NCI-H2227 (cell line): ENCODE measurements around the gene BTBD19.
"Not testable (repeated sequence)": the region's sequence is repeated elsewhere in the genome, so short reads cannot be mapped to it uniquely, and the experiment has no call there.

Experiments used
- DNase-seq: peaks from one replicate; lab custom pipeline; 2025; ENCODE audit not compliant: unreplicated experiment; lab: John Stamatoyannopoulos, UW

BTBD19 gene, protein sequence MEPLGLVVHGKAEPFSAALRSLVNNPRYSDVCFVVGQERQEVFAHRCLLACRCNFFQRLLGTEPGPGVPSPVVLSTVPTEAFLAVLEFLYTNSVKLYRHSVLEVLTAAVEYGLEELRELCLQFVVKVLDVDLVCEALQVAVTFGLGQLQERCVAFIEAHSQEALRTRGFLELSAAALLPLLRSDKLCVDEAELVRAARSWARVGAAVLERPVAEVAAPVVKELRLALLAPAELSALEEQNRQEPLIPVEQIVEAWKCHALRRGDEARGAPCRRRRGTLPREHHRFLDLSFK

DNA sequence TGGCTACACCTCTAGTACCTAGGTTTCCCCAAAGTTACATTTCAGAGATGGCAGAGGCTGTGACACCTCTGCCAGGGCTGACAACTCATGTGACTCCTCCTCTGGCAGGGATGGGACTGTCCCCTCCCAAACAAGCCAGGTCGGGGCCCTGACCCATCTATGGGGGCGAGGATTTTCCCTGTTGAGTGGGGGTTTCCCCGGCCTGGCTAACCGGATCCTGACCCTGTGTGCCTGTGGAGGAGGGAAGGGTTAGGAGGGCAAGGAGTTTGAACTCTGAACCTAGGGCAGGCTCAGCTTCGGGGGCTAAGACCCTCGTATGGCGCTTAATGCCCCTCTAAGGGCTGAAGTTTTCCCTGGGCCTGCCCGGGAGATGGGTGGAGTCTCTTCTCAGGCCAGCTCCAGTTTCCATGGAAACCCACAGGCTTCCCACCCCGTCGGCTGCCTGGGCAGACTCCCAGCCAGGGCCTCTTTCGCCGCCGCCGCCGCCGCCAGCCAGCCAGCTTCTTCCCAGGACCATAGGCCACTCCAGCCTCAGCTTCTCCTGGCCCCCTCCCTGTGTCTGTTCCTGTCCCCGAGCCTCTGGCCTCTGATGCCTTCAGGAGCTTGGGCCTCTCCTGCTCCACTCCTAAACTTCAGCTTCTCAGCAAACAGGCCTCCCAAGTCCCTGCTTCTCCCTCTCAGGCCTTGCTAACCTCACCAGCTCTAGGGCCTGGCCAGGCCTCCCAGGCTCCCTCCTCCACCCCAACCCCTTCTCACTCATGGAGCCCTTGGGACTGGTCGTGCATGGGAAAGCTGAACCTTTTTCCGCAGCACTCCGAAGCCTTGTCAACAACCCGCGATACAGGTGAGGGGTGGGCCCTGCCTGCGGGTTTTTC is at the start of gene BTBD19:
Gene BTBD19 (plus strand): TSS at position 461 of the 875 bp plus-strand sequence. CDS start 298 bp downstream, at position 759.
- DNase-seq = peak; percentile 92

DNA sequence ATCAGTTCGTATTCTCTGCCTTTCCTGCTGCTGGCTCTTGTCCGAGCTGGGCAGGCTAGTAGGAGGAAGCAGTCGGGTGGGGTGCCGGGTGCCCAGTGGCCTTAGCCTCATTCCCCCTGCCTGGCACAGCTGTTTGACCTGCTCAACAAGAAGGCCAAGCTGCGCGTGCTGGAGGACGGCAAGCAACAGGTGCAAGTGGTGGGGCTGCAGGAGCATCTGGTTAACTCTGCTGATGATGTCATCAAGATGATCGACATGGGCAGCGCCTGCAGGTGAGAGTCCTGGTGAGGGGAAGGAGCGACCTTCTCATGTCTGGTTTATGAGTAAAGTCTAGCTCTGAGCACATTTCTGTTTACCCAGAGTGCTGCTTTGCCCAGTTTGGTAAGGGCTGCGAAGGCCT is 49.2 kb upstream of the BTBD19 start:
- no peak for DNase-seq

DNA sequence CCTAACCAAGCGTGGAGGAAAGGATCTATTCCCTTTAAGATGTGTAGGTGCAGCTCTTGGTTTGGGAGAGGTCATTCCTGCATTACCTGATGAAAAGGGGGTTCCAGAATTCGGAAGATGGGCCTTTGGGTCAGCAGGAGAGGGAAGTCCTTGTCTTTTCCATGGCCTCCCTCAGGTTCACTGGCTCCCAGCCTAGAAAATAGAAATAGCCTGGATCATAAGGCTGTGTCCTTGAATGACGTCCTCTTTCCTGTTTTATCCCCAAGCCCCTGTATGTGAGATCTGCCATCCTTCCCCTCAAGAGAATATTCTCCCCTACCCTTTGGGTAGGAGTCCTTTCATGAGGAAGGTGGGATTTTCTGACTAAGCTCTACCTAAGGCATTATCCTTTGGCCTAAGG is 47.4 kb upstream of the BTBD19 start:
- no peak for DNase-seq

DNA sequence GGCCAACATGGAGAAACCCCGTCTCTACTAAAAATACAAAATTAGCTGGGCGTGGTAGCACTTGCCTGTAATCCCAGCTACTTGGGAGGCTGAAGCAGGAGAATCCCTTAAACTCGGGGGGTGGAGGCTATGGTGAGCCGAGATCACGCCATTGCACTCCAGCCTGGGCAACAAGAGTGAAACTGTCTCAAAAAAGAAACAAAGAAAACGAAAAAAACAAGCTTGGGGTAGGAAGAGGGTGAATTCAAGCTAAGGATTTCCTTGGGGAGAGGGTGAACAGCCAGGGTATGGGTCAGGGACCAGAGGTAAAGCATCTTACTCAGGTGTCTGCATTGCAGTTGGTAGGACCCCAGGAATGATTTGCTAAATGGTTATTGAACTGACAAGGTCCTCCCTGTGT is 41.9 kb upstream of the BTBD19 start:
- not testable (repeated sequence) for DNase-seq

DNA sequence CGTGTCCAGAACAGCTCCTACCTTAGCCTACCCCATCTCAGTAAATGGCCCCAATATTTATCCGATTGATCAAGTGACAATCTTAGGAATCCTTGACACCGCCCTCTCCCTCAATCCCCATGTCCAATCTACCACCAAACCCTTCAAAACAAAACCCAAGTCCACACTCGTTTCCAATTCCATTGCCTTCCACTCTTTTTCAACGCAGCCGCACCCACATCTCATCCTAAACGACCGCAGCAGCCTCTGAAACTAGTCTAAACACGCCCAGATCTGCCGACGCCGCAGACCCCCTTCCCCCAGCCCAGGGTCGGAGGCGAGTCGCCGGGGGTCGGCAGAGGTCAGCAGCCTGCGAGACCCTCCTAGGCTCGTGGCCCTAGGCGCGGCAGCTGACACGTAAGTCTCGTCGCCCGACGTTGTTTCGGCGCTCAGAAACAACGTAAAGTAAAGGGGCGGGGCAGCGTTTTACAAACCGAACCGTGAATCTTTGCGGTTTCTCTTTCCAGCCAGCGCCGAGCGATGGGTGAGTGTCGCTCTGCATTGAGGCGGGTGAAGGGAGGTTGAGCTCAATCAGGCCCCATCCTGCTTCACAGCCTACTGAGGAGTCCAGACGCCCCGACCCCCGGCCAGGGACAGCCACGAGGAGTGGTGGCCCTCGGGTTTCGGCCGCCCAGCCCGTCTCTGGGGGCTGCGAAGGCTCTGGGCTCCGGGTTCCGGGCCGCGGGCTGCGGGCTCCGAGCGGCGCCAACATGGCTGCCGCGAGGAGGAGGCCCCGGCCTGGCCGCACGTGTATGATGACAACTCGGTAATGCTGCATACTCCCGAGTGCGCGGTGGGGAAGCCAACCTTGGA is 33.0 kb upstream of the BTBD19 start, which contains the start of gene RPS8:
Gene RPS8 (plus strand): TSS at position 463 of the 852 bp plus-strand sequence. CDS start 57 bp downstream, at position 520.
- peak; percentile 98 for DNase-seq

DNA sequence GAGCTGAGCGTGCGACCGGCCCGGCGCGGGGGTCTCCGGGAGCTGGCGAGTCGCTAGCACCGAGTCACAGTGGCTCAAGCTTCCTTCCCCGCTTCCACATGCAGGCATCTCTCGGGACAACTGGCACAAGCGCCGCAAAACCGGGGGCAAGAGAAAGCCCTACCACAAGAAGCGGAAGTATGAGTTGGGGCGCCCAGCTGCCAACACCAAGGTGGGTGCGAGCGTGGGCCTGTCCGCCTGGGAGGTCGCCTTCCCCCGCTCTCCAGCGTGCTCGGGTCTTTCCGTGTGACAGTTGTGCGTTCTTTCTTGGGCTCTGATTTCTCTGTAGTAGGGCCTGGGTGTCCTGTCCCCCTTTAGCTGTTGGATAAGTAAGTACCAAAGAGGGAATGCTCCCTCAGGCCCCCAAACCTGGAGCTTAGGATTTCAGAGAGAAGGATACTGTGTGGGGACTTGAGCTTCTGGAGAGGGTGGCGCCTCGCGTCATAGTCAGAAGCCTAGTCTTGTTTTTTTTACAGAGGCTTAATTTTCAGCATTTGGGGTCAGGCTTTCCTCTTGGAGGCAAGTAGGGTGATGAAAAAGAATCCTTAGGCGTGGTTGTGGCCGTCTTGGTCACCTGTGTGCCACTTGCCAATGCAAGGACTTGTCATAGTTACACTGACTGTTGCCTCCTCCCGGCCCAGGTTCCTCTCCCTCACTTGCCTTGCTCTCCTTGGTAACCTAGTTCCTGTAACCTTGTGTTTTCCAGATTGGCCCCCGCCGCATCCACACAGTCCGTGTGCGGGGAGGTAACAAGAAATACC is 32.2 kb upstream of the BTBD19 start:
- no peak for DNase-seq

DNA sequence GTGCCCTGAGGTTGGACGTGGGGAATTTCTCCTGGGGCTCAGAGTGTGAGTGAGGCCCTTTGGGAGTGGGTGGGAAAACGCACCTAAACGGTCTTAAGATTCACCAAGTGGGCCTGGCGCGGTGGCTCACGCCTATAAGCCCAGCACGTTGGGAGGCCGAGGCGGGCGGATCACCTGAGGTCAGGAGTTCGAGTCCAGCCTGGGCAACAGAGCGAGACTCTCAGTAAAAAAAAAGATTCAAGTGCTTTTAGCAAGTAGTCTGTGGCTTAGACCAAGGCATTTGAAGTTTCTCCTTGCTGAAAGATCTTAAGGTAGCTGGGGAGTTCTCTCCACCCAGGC is 31.6 kb upstream of the BTBD19 start:
- no peak for DNase-seq

DNA sequence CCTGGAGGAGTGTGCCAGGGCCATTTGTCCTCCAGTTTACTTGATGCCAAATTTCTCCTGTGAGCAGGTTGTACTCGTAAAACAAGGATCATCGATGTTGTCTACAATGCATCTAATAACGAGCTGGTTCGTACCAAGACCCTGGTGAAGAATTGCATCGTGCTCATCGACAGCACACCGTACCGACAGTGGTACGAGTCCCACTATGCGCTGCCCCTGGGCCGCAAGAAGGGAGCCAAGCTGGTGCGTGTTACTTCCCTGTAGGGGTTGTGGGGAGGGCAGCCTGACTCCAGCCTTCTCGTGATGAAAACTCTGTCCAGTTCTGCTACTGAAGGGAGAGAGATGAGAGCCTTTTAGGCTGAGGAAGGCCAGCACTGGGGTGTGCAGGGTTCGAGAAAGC is 30.8 kb upstream of the BTBD19 start:
- DNase-seq = no peak

DNA sequence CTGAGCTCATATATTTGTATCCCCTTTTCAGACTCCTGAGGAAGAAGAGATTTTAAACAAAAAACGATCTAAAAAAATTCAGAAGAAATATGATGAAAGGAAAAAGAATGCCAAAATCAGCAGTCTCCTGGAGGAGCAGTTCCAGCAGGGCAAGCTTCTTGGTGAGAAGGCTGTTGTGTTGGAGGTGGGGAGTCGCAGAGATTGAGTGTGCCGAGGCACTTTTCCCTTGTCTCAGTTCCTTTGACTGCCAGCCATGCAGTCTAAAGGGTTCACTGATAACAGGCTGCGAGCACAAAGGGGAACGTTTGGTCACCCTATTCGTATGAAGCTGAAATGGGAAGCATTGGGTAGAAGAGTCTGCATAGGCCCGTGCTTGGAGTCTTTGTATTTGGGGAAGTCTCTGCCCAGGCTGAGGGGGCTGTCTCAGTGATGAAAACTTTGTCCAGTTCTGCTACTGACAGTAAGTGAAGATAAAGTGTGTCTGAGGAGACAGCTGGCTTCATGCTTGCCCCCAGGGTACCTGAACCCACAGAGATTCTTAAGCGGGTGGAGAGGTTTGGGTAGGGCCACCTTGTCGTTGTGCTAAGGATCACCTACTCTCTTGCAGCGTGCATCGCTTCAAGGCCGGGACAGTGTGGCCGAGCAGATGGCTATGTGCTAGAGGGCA is 30.2 kb upstream of the BTBD19 start:
- no peak for DNase-seq

DNA sequence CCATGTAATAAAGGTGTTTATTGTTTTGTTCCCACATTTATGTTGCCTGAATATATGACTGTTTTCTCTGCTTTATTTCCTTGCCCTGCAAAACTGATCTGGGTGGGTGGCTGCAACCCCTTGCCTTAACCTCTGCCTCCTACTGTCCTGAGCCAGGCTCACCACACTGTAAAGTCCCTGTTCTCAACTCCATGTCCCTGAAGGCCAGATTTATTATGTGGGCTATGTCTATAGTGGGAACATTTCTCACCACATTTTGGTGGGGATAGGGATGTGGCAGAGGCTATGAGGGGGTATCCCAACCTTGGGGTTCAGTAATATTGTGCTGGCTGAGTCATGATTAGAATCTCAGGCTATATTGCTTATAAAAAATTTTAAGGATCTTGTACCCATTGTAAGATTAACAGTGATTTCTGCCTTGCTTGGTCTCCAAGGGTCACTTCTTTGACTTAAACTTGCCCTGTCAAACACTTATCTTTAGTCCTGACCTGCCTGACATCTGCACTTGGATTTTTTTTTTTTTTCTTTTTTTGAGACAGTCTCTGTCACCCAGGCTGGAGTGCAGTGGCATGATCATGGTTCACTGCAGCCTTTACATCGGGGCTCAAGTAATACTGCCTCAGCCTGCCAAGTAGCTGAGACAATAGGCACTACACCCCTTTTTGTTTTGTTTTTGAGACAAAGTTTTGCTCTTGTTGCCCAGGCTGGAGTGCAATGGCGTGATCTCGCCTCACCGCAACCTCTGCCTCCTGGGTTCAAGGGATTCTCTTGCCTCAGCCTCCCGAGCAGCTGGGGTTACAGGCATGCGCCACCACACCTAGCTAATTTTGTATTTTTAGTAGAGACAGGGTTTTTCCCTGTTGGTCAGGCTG is 29.4 kb upstream of the BTBD19 start:
- no peak for DNase-seq

DNA sequence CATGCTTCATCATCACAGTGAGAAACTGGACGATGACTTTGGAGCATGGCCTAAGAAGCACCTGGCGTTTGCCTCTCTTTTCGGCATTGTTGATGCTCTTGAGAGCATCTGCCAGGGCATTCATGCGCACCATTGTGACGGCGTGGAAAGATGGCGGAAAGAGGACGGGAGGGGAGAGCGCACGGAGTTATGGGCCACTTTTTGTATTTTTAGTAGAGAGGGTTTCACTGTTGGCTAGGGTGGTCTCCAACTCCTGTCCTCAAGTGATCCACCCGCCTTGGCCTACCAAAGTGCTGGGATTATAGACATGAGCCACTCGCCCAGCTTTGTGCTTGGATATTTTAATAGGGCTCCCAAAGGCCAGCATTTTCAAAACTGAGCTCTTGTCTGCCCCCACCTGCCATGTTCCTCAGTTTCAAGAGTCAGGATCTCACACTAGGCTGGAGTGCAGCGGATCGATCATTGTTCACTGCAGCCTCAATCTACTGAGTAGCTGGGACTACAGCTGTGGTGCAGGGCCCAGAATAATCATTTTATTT is 27.7 kb upstream of the BTBD19 start:
- DNase-seq = no peak

DNA sequence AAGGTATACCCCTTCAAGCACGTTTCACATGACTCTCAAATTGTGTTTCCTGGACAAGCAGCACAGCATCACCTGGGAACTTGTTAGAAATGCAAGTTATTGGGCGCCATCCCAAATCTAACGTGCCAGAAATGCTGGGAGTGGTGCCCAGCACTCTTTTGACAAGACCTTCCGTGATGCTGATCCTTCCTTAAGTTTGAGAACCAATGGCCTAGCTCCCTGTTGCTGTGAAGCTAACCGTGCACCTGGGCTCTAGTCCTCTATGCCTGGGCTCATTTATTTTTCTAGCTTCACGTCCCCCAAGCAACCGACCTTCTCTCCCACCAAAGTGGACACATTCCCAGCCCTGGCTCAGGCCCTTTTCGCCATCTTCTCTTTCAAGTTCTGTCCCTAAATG is 24.6 kb upstream of the BTBD19 start:
- DNase-seq = no peak

DNA sequence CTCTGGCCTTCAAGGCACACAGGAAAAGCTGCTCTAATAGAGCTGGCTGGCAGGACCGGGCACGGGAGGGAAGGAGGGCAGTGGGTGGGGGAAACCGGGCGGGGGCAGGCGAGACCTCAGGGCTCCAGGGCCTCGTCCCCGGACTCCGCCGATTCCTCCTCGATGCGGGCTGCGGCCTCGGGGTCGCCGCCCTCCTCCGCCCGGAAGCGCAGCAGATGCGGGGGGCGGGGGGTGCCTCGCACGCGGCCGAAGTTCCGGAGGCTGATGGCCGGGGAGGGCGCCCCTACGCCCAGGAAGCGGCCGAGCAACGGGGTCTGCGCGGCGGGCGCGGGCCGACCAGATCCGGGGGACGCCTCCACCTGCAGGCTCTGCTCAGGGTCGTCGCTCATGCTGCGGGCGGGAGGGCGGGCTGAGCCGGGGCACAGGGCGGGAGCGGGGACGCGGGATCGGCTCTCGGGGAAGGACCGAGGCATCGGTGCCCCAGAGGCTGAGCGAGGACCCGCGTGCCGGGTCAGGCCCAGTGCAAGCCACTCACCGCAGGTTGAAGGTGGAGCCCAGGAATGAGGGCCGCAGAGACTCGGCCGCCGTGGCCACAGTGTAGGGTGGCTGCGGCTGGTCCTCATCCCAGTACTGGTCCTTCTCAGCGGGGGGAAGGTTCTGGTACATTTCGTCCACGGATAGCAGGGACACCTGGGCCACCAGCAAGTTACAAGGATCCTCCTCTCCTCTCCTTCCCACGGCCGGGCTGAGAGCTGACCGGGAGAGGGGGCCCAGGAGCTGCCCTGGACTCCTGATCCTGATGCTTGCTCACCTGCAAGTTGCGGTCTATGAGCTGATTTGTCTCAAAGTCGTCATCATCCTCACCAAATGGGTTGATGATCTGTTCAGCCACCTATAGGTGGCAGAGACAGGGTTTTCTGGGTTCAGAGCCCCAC is 24.0 kb upstream of the BTBD19 start:
- DNase-seq = peak; percentile 50

DNA sequence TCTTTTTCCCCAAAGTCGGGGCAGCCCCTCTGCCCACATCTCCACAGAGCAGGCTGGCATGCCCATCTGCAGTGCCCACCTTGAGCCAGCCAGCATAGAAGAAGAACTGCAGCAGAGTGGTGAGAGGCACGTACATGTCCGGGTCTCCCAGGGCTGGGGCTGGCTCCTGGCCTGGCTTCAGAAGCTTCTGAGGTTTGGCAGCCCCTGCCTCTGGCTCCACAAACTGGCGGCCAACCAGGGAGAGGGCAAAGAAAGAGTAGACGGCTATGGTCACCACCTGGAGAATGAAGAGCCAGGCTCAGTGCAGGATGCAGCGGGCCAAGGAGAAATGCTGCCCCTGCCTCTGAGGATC is 23.3 kb upstream of the BTBD19 start:
- DNase-seq = no peak

DNA sequence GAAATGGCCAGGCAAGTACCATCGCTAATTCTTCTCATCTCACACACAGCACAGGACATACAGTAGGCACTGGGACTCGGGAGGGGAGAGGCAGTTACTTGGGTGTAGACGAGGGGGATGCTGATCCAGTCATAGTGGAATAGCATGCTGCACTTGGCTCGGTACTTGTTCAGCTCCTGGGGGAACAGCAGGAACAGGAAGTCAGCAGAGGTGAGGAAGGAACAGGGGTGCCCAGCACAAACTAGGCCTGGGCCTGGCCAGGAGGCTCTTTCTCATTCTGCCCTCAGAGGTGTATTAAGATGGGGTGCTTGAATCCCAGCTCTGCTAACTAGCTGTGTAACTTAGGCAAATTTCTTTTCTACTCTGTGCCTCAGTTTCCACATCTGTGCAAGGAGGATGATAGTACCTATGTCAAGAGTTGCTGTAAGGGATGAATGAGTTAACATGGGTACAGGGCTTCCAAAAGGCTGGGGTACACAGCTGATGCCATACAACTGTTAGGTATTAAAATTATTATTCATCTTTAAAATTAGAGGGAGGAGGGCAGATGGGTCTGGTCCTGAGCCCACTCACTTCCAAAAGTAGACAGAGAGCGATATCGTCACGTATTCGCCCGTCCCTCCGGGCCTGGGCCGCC is 22.7 kb upstream of the BTBD19 start:
- DNase-seq = no peak

DNA sequence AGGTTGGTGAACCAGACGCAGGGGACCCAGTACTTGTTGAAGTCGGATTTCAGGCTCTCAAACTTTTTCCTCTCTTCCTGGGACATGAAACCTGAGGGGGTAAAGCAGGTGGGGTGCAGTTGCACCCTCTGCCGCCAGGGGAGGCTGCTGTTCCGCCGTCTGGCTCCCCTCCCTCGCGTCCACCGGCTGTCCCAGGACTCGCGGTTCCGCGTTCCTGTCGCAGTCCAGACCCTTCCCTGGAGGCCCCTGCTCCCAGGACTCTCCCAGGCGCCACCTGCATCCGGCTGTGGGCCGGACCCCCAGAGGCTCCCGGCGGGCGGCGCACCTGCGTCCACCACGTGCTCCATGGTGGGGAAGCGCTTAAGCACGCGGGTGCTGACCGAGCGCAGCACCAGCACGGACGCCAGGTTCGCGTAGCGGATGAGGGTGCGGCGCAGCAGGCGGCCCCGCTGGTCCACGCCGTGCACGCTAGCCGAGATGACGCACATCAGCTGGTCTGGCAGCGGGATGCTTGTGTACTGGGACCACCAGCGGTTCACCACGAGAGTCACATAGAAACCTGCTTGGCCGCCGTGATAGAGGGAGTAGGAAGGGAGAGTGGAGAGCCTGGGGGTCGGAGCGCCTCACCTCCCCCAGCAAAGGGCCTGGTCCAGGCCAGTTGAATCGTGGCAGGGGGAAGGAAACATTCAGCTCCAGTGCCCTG is 22.0 kb upstream of the BTBD19 start:
- DNase-seq = no peak
